ENCODE measurements around the gene GDPD4.

GRCh38 chr11:77301510-77301909 lies at the start of gene GDPD4:
- TF ChIP-seq CTCF (IDR thresholded peaks at IDR 0.05 in 4 of 5, conservative IDR thresholded peaks at IDR 0.05 in 1 of 5) (no peak), POLR2A (IDR thresholded peaks at IDR 0.05) (no peak)
